Common myeloid progenitor, CD34-positive (primary cell): Measurements from ENCODE around the gene SCTR.
A peak's percentile ranks its signal among the peaks of the same experiment; 100 is the strongest.

ENCODE experiments used
- CTCF ChIA-PET: fragments of 350-600 bp; sonication (Branson Sonifier 250); formaldehyde crosslinking; loops from one replicate; lab custom pipeline; 2021; ENCODE audit warnings: antibody characterized with exemption; lab: Charles Lee
- POLR2A ChIA-PET: fragments of 350-600 bp; sonication (Branson Sonifier 250); formaldehyde crosslinking; loops from one replicate; lab custom pipeline; 2021; ENCODE audit warnings: antibody characterized with exemption; lab: Charles Lee
- DNase-seq, 3 donors: peaks; one replicate each; pipeline versions ENCODE4 v3.0.0 to v3.0.0-alpha.2; 2013
- H3K27ac ChIP-seq, 2 experiments: 1 replicate in 1 of 2; 2 replicates in 1 of 2; pipeline ENCODE4 v1.7.0; 2013; ENCODE audit warnings: inconsistent platforms in 2 of 2, low read length in 2 of 2, mild to moderate bottlenecking in 2 of 2, low read depth in 1 of 2, moderate library complexity in 1 of 2; ENCODE audit not compliant: severe bottlenecking in 2 of 2, insufficient read depth in 1 of 2, poor library complexity in 1 of 2
- H3K27me3 ChIP-seq, 5 experiments: replicated peaks in 2 of 5; 1 replicate in 3 of 5; 2 replicates in 2 of 5; pipeline versions ENCODE4 v1.6.1 to v1.7.0; 2013; ENCODE audit warnings: low read length in 4 of 5, mild to moderate bottlenecking in 2 of 5, moderate library complexity in 2 of 5, inconsistent platforms in 1 of 5; ENCODE audit not compliant: insufficient read depth in 5 of 5, control insufficient read depth in 4 of 5
- H3K36me3 ChIP-seq, 4 experiments: 1 replicate in 2 of 4; 2 replicates in 2 of 4; pipeline versions ENCODE4 v1.6.1 to v1.7.0; 2013; ENCODE audit warnings: low read length in 3 of 4, control low read depth in 1 of 4, mild to moderate bottlenecking in 1 of 4; ENCODE audit not compliant: control insufficient read depth in 4 of 4, insufficient read depth in 4 of 4
- H3K4me1 ChIP-seq, 4 experiments: 1 replicate in 3 of 4; 2 replicates in 1 of 4; pipeline versions ENCODE4 v1.6.1 to v1.7.1; 2013; ENCODE audit warnings: low read length in 3 of 4, mild to moderate bottlenecking in 3 of 4, control low read depth in 1 of 4, inconsistent platforms in 1 of 4, moderate library complexity in 1 of 4; ENCODE audit not compliant: control insufficient read depth in 4 of 4, insufficient read depth in 4 of 4; ENCODE audit errors: control extremely low read depth in 1 of 4
- H3K4me3 ChIP-seq, 7 experiments: 1 replicate in 4 of 7; 2 replicates in 3 of 7; pipeline versions ENCODE4 v1.5.1 to v1.7.0; 2013; ENCODE audit warnings: mild to moderate bottlenecking in 7 of 7, low read length in 6 of 7, moderate library complexity in 6 of 7, inconsistent platforms in 2 of 7, low read depth in 2 of 7, control low read depth in 1 of 7; ENCODE audit not compliant: insufficient read depth in 4 of 7, control insufficient read depth in 1 of 7; ENCODE audit errors: extremely low read depth in 1 of 7
- H3K9me3 ChIP-seq, 5 experiments: 1 replicate in 4 of 5; 2 replicates in 1 of 5; pipeline versions ENCODE4 v1.6.1 to v1.7.1; 2013; ENCODE audit warnings: low read length in 4 of 5, mild to moderate bottlenecking in 2 of 5, inconsistent platforms in 1 of 5, low read depth in 1 of 5, moderate library complexity in 1 of 5; ENCODE audit not compliant: control insufficient read depth in 4 of 5, insufficient read depth in 2 of 5; ENCODE audit errors: control extremely low read depth in 1 of 5
- WGBS: methylation state at CpG from one replicate; pipeline ENCODE4 v1.1.5; 2013; ENCODE audit not compliant: insufficient coverage; 5-methylcytosine and 5-hydroxymethylcytosine counted together

Gene SCTR

GRCh38 chr2:119541476-119541875 lies 17.2 kb upstream of the SCTR start:
- WGBS, result no CpG with 5 or more reads among the region's 2 CpGs
- ChIA-PET POLR2A (no interaction called here), CTCF (no interaction called here)
- H3K27ac ChIP-seq, result no peak overlapping the region
- no peak overlapping the region for H3K4me3 ChIP-seq
- H3K36me3 ChIP-seq, result no peaks in the 10 kb centered on the region
- peaks cover 0 to 9% (median 3%) of the 10 kb centered on the region in 5 experiments for H3K9me3 ChIP-seq
- H3K4me1 ChIP-seq, result peaks cover 2 to 13% (median 9%) of the 10 kb centered on the region in 4 experiments
- no peak for DNase-seq
- peaks cover 9 to 66% (median 14%) of the 10 kb centered on the region in 5 experiments for H3K27me3 ChIP-seq

GRCh38 chr2:119537792-119538191 lies 13.5 kb upstream of the SCTR start:
- no peaks in the 10 kb centered on the region for H3K4me1 ChIP-seq
- POLR2A ChIA-PET, result no interaction called here
- H3K27me3 ChIP-seq, result peaks cover 0 to 29% (median 5%) of the 10 kb centered on the region in 5 experiments
- no peak overlapping the region for H3K4me3 ChIP-seq
- H3K27ac ChIP-seq, result no peak overlapping the region
- no peak for DNase-seq
- CTCF ChIA-PET, result no interaction called here
- H3K36me3 ChIP-seq, result no peaks in the 10 kb centered on the region
- H3K9me3 ChIP-seq, result peaks cover 4 to 40% (median 18%) of the 10 kb centered on the region in 5 experiments

- DNase-seq, result no peak
- Histone ChIP-seq H3K27me3 (peaks cover 0 to 18% (median 3%) of the 10 kb centered on the region in 5 experiments), H3K4me3 (no peak overlapping the region), H3K36me3 (no peaks in the 10 kb centered on the region), H3K4me1 (no peaks in the 10 kb centered on the region), H3K27ac (no peak overlapping the region), H3K9me3 (peaks cover 4 to 47% (median 20%) of the 10 kb centered on the region in 5 experiments)
- ChIA-PET CTCF (no interaction called here), POLR2A (no interaction called here)
- WGBS, result 100% methylated on average over 1 of the region's 1 CpG
These were observed 12.4 kb upstream of the SCTR start for GRCh38 chr2:119536707-119537106.

GRCh38 chr2:119536211-119536610 lies 11.9 kb upstream of the SCTR start:
- Histone ChIP-seq H3K36me3 (no peaks in the 10 kb centered on the region), H3K27me3 (peaks cover 0 to 13% (median 3%) of the 10 kb centered on the region in 5 experiments), H3K4me1 (no peaks in the 10 kb centered on the region), H3K4me3 (no peak overlapping the region), H3K9me3 (peaks cover 4 to 50% (median 20%) of the 10 kb centered on the region in 5 experiments), H3K27ac (no peak overlapping the region)
- no CpG with 5 or more reads among the region's 6 CpGs for WGBS
- ChIA-PET CTCF (interaction anchor here (0.7 kb wide), 1 partner anchor 13 kb away, joined by 3 read pairs; no protein-coding TSS in a partner anchor), POLR2A (interaction anchor here (0.5 kb wide), 1 partner anchor 234 kb away, joined by 3 read pairs; no protein-coding TSS in a partner anchor)
- DNase-seq, result no peak

- Histone ChIP-seq H3K4me3 (no peak overlapping the region), H3K4me1 (no peaks in the 10 kb centered on the region), H3K27ac (no peak overlapping the region), H3K9me3 (peaks cover 4 to 43% (median 13%) of the 10 kb centered on the region in 5 experiments), H3K36me3 (no peaks in the 10 kb centered on the region), H3K27me3 (peaks cover 0 to 8% (median 0%) of the 10 kb centered on the region in 5 experiments)
- no peak for DNase-seq
- no CpG with 5 or more reads among the region's 1 CpG for WGBS
- ChIA-PET CTCF (no interaction called here), POLR2A (no interaction called here)
These were observed 9.3 kb upstream of the SCTR start for GRCh38 chr2:119533560-119533959.

GRCh38 chr2:119531292-119531691 lies 7.0 kb upstream of the SCTR start:
- H3K4me3 ChIP-seq, result no peak overlapping the region
- no peaks in the 10 kb centered on the region for H3K36me3 ChIP-seq
- WGBS, result 80% methylated on average over 1 of the region's 3 CpGs
- POLR2A ChIA-PET, result no interaction called here
- CTCF ChIA-PET, result no interaction called here
- DNase-seq, result peak in 2 of 3 donors; percentile 46 to 55
- H3K27me3 ChIP-seq, result peaks cover 0 to 13% (median 6%) of the 10 kb centered on the region in 5 experiments
- H3K27ac ChIP-seq, result no peak overlapping the region
- peaks cover 2 to 7% (median 4%) of the 10 kb centered on the region in 4 experiments for H3K4me1 ChIP-seq
- peaks cover 4 to 43% (median 13%) of the 10 kb centered on the region in 5 experiments for H3K9me3 ChIP-seq

GRCh38 chr2:119527999-119528398 lies 3.7 kb upstream of the SCTR start:
- no peak overlapping the region for H3K27ac ChIP-seq
- no peak for DNase-seq
- H3K9me3 ChIP-seq, result peaks cover 0 to 14% (median 1%) of the 10 kb centered on the region in 5 experiments
- POLR2A ChIA-PET, result no interaction called here
- no peaks in the 10 kb centered on the region for H3K36me3 ChIP-seq
- peaks cover 7 to 31% (median 25%) of the 10 kb centered on the region in 4 experiments for H3K4me1 ChIP-seq
- CTCF ChIA-PET, result no interaction called here
- peaks cover 0 to 32% (median 17%) of the 10 kb centered on the region in 5 experiments for H3K27me3 ChIP-seq
- 67% methylated on average over 1 of the region's 2 CpGs for WGBS
- no peak overlapping the region for H3K4me3 ChIP-seq
